Measurements from ENCODE around the gene GOLPH3L.

- TF ChIP-seq EP300 (IDR thresholded peaks at IDR 0.05) = no peak
- no peak for TF ChIP-seq POLR2AphosphoS5 (IDR thresholded peaks at IDR 0.05)
- TF ChIP-seq CTCF (IDR thresholded peaks at IDR 0.05) = no peak
These were observed 8.2 kb downstream of the GOLPH3L start for GRCh38 chr1:150688763-150689162.
